GM18868 (cell line): ENCODE results near the gene MAG.
"Not testable (repeated sequence)": the region's sequence is repeated elsewhere in the genome, so short reads cannot be mapped to it uniquely, and the experiment has no call there.

Experiments
- ATAC-seq: cut with Tn5 transposase; IDR thresholded peaks from one replicate; pipeline ENCODE4 v1.9.1; 2021; ENCODE audit warnings: mild to moderate bottlenecking, moderate library complexity; ENCODE audit not compliant: unreplicated experiment

The MAG gene

DNA sequence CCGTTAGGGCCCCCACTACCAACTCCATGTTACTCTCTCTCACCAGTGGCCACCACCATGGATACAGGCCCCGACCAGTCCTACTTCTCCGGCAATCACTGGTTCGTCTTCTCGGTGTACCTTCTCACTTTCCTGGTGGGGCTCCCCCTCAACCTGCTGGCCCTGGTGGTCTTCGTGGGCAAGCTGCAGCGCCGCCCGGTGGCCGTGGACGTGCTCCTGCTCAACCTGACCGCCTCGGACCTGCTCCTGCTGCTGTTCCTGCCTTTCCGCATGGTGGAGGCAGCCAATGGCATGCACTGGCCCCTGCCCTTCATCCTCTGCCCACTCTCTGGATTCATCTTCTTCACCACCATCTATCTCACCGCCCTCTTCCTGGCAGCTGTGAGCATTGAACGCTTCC lies 66.9 kb downstream of the MAG start:
- ATAC-seq: not testable (repeated sequence)

DNA sequence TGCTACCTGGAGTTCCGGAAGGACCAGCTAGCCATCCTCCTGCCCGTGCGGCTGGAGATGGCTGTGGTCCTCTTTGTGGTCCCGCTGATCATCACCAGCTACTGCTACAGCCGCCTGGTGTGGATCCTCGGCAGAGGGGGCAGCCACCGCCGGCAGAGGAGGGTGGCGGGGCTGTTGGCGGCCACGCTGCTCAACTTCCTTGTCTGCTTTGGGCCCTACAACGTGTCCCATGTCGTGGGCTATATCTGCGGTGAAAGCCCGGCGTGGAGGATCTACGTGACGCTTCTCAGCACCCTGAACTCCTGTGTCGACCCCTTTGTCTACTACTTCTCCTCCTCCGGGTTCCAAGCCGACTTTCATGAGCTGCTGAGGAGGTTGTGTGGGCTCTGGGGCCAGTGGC lies 67.4 kb downstream of the MAG start:
- ATAC-seq: not testable (repeated sequence)

DNA sequence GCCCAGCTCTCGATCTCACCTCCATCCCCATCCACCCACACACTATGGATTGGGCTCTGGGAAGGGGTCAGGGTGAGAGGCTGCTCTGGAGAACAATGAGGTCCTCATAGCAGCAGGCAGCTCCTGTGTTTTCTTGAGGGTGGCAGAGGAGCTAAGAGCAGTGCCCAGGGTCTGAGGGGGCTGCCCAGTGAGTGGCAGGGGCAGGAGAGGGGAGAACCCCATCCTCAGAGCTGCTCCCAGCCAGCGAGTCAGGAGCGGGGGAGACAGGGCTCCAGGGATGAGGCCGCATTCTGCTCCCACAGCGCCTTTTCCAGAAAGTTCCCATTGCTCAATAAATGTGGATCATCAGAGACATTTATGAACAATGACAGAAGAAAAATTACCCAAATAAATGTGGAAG lies 68.1 kb downstream of the MAG start:
- ATAC-seq: not testable (repeated sequence)

DNA sequence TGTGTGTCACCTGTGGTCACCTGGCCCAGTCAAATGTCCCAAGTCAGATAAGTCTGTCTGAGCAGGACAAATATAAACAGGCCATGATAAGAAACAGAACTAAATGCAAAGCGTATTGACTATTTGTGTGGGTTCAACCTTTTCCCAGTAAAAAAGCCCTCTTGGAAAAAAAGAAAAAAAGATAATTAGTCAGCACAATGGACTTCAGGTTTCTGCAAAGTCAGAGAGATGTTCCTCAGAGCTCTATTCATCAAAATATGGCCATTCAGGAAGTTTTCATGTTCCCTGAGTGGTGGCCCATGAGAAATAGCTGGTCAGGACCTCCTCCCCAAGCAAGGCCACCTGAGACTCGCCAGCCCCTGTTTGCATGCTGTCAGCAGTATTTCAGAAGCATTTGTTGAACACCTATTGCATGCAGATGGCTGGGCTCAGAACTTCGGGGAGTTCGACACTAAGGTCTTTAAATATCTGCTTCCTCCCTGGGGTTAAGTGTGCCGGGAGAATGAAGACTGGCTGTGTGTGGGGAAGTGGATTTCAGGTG lies 69.0 kb downstream of the MAG start:
- ATAC-seq: no peak

DNA sequence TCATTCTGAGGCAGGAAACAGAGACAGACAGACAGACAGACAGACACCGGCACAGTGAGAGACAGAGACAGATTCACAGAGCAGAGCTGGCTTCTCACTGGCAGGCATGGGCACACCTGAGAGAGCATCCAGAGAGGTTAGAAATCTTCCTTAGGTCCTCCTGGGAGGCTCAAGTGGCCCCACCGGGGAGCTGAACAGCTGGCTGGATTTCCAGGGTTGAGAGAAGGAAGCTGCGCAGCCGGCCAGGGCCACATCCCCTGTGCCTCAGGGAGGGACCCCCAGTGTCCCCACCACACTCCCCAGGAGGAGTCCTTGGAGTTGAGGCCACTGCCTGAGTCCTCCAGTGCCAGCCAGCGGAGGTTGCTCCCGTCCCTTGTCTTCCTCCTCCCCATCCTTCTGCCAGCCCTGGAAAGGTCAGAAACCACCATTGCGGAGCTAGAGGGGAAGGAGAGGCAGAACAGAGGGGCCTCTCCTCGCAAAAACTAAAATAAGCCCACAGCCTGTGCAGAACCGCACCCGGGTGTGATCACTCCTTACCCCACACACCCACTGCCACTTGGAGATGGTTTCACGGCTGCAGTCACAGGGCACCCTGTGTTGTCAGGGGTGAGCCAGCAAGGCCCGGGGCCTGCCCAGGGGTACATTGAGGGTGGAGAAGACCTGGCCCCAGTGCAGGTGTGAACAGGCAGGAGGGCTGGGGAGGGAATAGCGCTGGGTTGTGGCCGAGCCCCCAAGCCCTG lies 70.5 kb downstream of the MAG start:
- no peak for ATAC-seq

DNA sequence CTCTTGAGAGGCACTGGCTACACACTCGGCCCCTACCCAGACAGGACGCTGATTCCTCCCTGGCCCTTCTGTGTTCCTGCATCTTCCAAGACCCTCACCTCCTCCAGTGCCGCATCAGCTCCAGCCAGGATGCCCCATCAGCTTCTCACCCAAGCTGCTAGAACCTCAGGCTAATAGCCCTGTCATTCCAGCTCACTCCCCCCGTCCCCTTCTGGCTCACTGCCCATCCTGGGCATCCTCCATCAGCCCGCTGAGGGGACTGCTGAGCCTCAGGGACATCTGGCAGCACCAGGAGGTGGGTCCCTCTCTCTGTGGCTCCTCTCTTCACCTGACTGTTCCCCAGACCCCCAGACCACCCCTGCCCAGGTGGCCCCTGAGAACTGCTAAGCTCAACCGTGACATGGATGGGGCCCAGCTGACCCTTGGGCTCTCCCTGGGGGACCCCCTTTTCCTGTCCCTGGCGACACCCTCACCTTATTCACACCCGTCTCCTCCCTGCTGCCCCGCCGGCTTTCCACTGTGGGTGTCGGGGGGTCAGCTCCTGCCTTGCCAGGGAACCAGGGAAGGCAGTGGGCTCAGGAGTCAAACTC lies 71.1 kb downstream of the MAG start:
- no peak for ATAC-seq
